H1 (cell line): Measurements from ENCODE around the gene HMGN3. TPM values are rescaled to one million over a fixed set of nuclear protein-coding genes. Genes with fewer than 3 reads are reported as not detected.

Source experiments
- CBX8 ChIP-seq: fragments of 300-800, 300-1000 bp; sonication (generic); IDR thresholded peaks from 2 replicates; pipeline ENCODE4 v1.7.1; 2016; ENCODE audit warnings: low read depth, low read length, borderline replicate concordance
- CHD1 ChIP-seq: IDR thresholded peaks from 2 replicates; pipeline ENCODE4 v1.6.1; 2012; ENCODE audit warnings: low read depth, low read length, improper control_type of control experiment
- CHD7 ChIP-seq: fragments of 300-600 bp; sonication (generic); IDR thresholded peaks from 2 replicates; pipeline ENCODE4 v1.7.1; 2012; ENCODE audit warnings: low read length, moderate library complexity, mild to moderate bottlenecking, inconsistent platforms; ENCODE audit not compliant: insufficient replicate concordance
- EGR1 ChIP-seq: IDR thresholded peaks from 2 replicates; pipeline ENCODE4 v1.6.1; 2011; ENCODE audit warnings: low read depth, low read length, borderline replicate concordance
- GTF2F1 ChIP-seq: IDR thresholded peaks from 2 replicates; pipeline ENCODE4 v1.6.1; 2012; ENCODE audit warnings: low read depth, low read length, improper control_type of control experiment, borderline replicate concordance
- JUN ChIP-seq: IDR thresholded peaks from 2 replicates; pipeline ENCODE4 v1.6.1; 2011; ENCODE audit warnings: low read depth, mild to moderate bottlenecking, improper control_type of control experiment, low read length
- RBBP5 ChIP-seq: IDR thresholded peaks from 2 replicates; pipeline ENCODE4 v1.7.1; 2012; ENCODE audit warnings: low read depth, mild to moderate bottlenecking, inconsistent platforms, low read length, moderate library complexity, borderline replicate concordance
- SP1 ChIP-seq: IDR thresholded peaks from 2 replicates; pipeline ENCODE4 v1.6.1; 2011; ENCODE audit warnings: low read depth, low read length
- TBP ChIP-seq: IDR thresholded peaks from 2 replicates; pipeline ENCODE4 v1.6.1; 2011; ENCODE audit warnings: low read depth, low read length, improper control_type of control experiment
- polyA plus RNA-seq, 7 experiments: library from polyadenylated mRNA; depleted of rRNA in 3 of 7; stranded (reverse) in 5 of 7; unstranded in 2 of 7; fragments of >200 nt in 5 of 7; fragments of 200-250 nt in 2 of 7; gene quantifications; 1 replicate in 5 of 7; 2 replicates in 1 of 7; 4 replicates in 1 of 7; pipeline versions ENCODE4 v1.2.1 to v1.2.3, GENCODE V29; 2011 to 2013; ENCODE audit warnings: missing spikeins in 2 of 7, mixed read lengths in 2 of 7
- total RNA-seq: library from RNA; stranded (reverse); fragmentation: NEBNext Ultra II Directional; extraction: Animal tissue kit (Norgen Biotek cat#: 25700); gene quantifications from 2 replicates; pipeline ENCODE4 v1.2.1, GENCODE V29; 2021
- TF ChIP-seq, protein P1 (sequence below), 3 experiments: IDR thresholded peaks; 1 replicate in 2 of 3; 2 replicates in 1 of 3; pipeline versions ENCODE4 v1.5.1 to v1.6.1; 2011; ENCODE audit warnings: low read length in 3 of 3, mild to moderate bottlenecking in 3 of 3, inconsistent platforms in 2 of 3, low read depth in 1 of 3, moderate library complexity in 1 of 3; ENCODE audit not compliant: insufficient read depth in 1 of 3; ENCODE audit errors: control extremely low read depth in 1 of 3

The HMGN3 gene
- total and polyA plus RNA-seq, 2 of the 8 experiments (the other 6 are each of a cell fraction or from before 2014, with no cell fraction given) = 84.4 to 167 TPM

- no peak for TF ChIP-seq CHD7
- no peak for TF ChIP-seq SP1
- no peak for TF ChIP-seq RBBP5
- TF ChIP-seq CBX8 = no peak
- TF ChIP-seq, protein P1, sequence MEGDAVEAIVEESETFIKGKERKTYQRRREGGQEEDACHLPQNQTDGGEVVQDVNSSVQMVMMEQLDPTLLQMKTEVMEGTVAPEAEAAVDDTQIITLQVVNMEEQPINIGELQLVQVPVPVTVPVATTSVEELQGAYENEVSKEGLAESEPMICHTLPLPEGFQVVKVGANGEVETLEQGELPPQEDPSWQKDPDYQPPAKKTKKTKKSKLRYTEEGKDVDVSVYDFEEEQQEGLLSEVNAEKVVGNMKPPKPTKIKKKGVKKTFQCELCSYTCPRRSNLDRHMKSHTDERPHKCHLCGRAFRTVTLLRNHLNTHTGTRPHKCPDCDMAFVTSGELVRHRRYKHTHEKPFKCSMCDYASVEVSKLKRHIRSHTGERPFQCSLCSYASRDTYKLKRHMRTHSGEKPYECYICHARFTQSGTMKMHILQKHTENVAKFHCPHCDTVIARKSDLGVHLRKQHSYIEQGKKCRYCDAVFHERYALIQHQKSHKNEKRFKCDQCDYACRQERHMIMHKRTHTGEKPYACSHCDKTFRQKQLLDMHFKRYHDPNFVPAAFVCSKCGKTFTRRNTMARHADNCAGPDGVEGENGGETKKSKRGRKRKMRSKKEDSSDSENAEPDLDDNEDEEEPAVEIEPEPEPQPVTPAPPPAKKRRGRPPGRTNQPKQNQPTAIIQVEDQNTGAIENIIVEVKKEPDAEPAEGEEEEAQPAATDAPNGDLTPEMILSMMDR (IDR thresholded peaks at IDR 0.05; ENCODE audit: control extremely low read depth in 1 of 3, insufficient read depth in 1 of 3, low read depth in 1 of 3, low read length in 3 of 3) = no peak
- no peak for TF ChIP-seq CHD1
- TF ChIP-seq EGR1 = no peak
- no peak for TF ChIP-seq JUN
- no peak for TF ChIP-seq GTF2F1
- no peak for TF ChIP-seq TBP
Measured at GRCh38 chr6:79188107-79188506, 46.4 kb downstream of the HMGN3 start (continued).
